IMR-90 (cell line): ENCODE results near the gene IL36RN.

Experiments used
- CEBPB ChIP-seq: IDR thresholded peaks from 2 replicates; pipeline ENCODE4 v1.6.1; 2012; ENCODE audit warnings: low read depth, low read length, improper control_type of control experiment
- CHD1 ChIP-seq: IDR thresholded peaks from 2 replicates; pipeline ENCODE4 v1.6.1; 2012; ENCODE audit warnings: low read depth, low read length, improper control_type of control experiment
- CTCF ChIP-seq: conservative IDR thresholded peaks from 2 replicates; pipeline ENCODE4 v1.5.1; 2012; ENCODE audit warnings: mild to moderate bottlenecking, low read depth, low read length, improper control_type of control experiment
- FOS ChIP-seq: fragments of 150-350 bp; IDR thresholded peaks from 2 replicates; pipeline ENCODE4 v1.6.1; 2016; ENCODE audit warnings: low read depth, low read length
- MXI1 ChIP-seq: IDR thresholded peaks from 2 replicates; pipeline ENCODE4 v1.6.1; 2012; ENCODE audit warnings: low read depth, mild to moderate bottlenecking, low read length, moderate library complexity, borderline replicate concordance
- POLR2A ChIP-seq: IDR thresholded peaks from 2 replicates; pipeline ENCODE4 v1.6.1; 2012; ENCODE audit warnings: mild to moderate bottlenecking, low read depth, low read length
- RAD21 ChIP-seq: IDR thresholded peaks from 2 replicates; pipeline ENCODE4 v1.6.1; 2012; ENCODE audit warnings: low read length, improper control_type of control experiment
- RCOR1 ChIP-seq: IDR thresholded peaks from 2 replicates; pipeline ENCODE4 v1.6.1; 2012; ENCODE audit warnings: mild to moderate bottlenecking, low read length, improper control_type of control experiment; ENCODE audit not compliant: insufficient replicate concordance
- RFX5 ChIP-seq: IDR thresholded peaks from 2 replicates; pipeline ENCODE4 v1.8.0; 2012; ENCODE audit warnings: low read depth, mild to moderate bottlenecking, low read length, moderate library complexity
- SMC3 ChIP-seq: fragments of 150-350 bp; IDR thresholded peaks from 2 replicates; pipeline ENCODE4 v1.6.1; 2016; ENCODE audit warnings: low read depth, mild to moderate bottlenecking, antibody characterized with exemption, low read length, moderate library complexity
- TF ChIP-seq, protein P1 (sequence below): fragments of 150-350 bp; IDR thresholded peaks from 2 replicates; pipeline ENCODE4 v1.6.1; 2017; ENCODE audit warnings: mild to moderate bottlenecking, antibody characterized with exemption, low read length, low read depth

GRCh38 chr2:113079131-113079530 is 20.1 kb downstream of the IL36RN start:
- TF ChIP-seq, protein P1, sequence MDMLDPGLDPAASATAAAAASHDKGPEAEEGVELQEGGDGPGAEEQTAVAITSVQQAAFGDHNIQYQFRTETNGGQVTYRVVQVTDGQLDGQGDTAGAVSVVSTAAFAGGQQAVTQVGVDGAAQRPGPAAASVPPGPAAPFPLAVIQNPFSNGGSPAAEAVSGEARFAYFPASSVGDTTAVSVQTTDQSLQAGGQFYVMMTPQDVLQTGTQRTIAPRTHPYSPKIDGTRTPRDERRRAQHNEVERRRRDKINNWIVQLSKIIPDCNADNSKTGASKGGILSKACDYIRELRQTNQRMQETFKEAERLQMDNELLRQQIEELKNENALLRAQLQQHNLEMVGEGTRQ, result no peak
- TF ChIP-seq SMC3, result no peak
- no peak for TF ChIP-seq CTCF
- TF ChIP-seq RAD21, result no peak
- no peak for TF ChIP-seq RCOR1
- TF ChIP-seq POLR2A, result no peak
- TF ChIP-seq MXI1, result no peak
- no peak for TF ChIP-seq FOS
- no peak for TF ChIP-seq CEBPB
- TF ChIP-seq CHD1, result no peak
- TF ChIP-seq RFX5, result no peak
